HG02870 (cell line): Measurements from ENCODE around the gene TBC1D4.

Source experiments
- ATAC-seq: cut with Tn5 transposase; IDR thresholded peaks from one replicate; pipeline ENCODE4 v1.9.1; 2021; ENCODE audit warnings: mild to moderate bottlenecking, moderate library complexity; ENCODE audit not compliant: unreplicated experiment

Gene TBC1D4

GRCh38 chr13:75418997-75419396, 63.0 kb downstream of the TBC1D4 start:
- ATAC-seq, result no peak

- ATAC-seq, result no peak
Observed at GRCh38 chr13:75418186-75418843, 63.7 kb downstream of the TBC1D4 start.

GRCh38 chr13:75417656-75418055, 64.3 kb downstream of the TBC1D4 start:
- no peak for ATAC-seq

GRCh38 chr13:75417012-75417384, 65.0 kb downstream of the TBC1D4 start:
- ATAC-seq, result no peak

GRCh38 chr13:75416327-75417011, 65.5 kb downstream of the TBC1D4 start:
- ATAC-seq, result peak; percentile 60

- no peak for ATAC-seq
Observed at GRCh38 chr13:75415694-75416093, 66.3 kb downstream of the TBC1D4 start.

- ATAC-seq, result no peak
Observed at GRCh38 chr13:75415171-75415570, 66.8 kb downstream of the TBC1D4 start.

- ATAC-seq, result peak; percentile 51
Observed at GRCh38 chr13:75414036-75414827, 67.7 kb downstream of the TBC1D4 start.

- no peak for ATAC-seq
Observed at GRCh38 chr13:75411924-75412537, 69.9 kb downstream of the TBC1D4 start.

GRCh38 chr13:75410207-75410606, 71.8 kb downstream of the TBC1D4 start:
- ATAC-seq, result no peak

GRCh38 chr13:75407998-75408397, 74.0 kb downstream of the TBC1D4 start:
- ATAC-seq, result no peak

- no peak for ATAC-seq
Observed at GRCh38 chr13:75407473-75407872, 74.5 kb downstream of the TBC1D4 start.

- no peak for ATAC-seq
Observed at GRCh38 chr13:75405976-75406703, 75.8 kb downstream of the TBC1D4 start.

GRCh38 chr13:75404726-75405125, 77.2 kb downstream of the TBC1D4 start:
- no peak for ATAC-seq

GRCh38 chr13:75402787-75403186, 79.2 kb downstream of the TBC1D4 start:
- ATAC-seq, result no peak

- ATAC-seq, result no peak
Observed at GRCh38 chr13:75400775-75401174, 81.2 kb downstream of the TBC1D4 start.

GRCh38 chr13:75399879-75400217, 82.1 kb downstream of the TBC1D4 start:
- no peak for ATAC-seq

GRCh38 chr13:75399168-75399878, 82.6 kb downstream of the TBC1D4 start:
- ATAC-seq, result no peak

- ATAC-seq, result no peak
Observed at GRCh38 chr13:75398072-75398471, 83.9 kb downstream of the TBC1D4 start.

- no peak for ATAC-seq
Observed at GRCh38 chr13:75395901-75396300, 86.1 kb downstream of the TBC1D4 start.
